ENCODE measurements around the gene CNTFR.

GRCh38 chr9:34505370-34506120 is 84.0 kb downstream of the CNTFR start:
- TF ChIP-seq CTCF (IDR thresholded peaks at IDR 0.05) (no peak), POLR2A (IDR thresholded peaks at IDR 0.05) (no peak)
